GM12878 (cell line): ENCODE measurements around the gene CHD9. TPM values are rescaled to one million over a fixed set of nuclear protein-coding genes. Genes with fewer than 3 reads are reported as not detected.

ENCODE experiments used
- BRCA1 ChIP-seq: IDR thresholded peaks from 2 replicates; pipeline ENCODE4 v1.6.1; 2011; ENCODE audit warnings: low read depth, low read length, improper control_type of control experiment
- CBX3 ChIP-seq: fragments of 200-600 bp; sonication (generic); IDR thresholded peaks from 2 replicates; pipeline ENCODE4 v1.6.1; 2016; ENCODE audit warnings: low read depth, borderline replicate concordance
- CHD4 ChIP-seq: fragments of 200-600 bp; sonication (generic); IDR thresholded peaks from 2 replicates; pipeline ENCODE4 v1.6.1; 2016; ENCODE audit warnings: mild to moderate bottlenecking
- DPF2 ChIP-seq: fragments of 450-650 bp; IDR thresholded peaks from 2 replicates; pipeline ENCODE4 v1.6.1; 2017; ENCODE audit warnings: mild to moderate bottlenecking
- NFYB ChIP-seq: IDR thresholded peaks from 2 replicates; pipeline ENCODE4 v1.6.1; 2011; ENCODE audit warnings: low read depth, mild to moderate bottlenecking, low read length, improper control_type of control experiment, moderate library complexity; ENCODE audit not compliant: insufficient read depth
- PML ChIP-seq: IDR thresholded peaks from 2 replicates; pipeline ENCODE4 v1.6.1; 2012; ENCODE audit warnings: low read length, inconsistent platforms
- RAD21 ChIP-seq: IDR thresholded peaks from 2 replicates; pipeline ENCODE4 v1.6.1; 2011; ENCODE audit warnings: mild to moderate bottlenecking, low read depth, low read length, moderate library complexity; ENCODE audit not compliant: insufficient read depth
- RAD51 ChIP-seq: fragments of 450-650 bp; IDR thresholded peaks from 2 replicates; pipeline ENCODE4 v1.6.1; 2016; ENCODE audit warnings: moderate library complexity, mild to moderate bottlenecking, inconsistent platforms
- RCOR1 ChIP-seq: conservative IDR thresholded peaks from 2 replicates; pipeline ENCODE4 v1.6.1; 2012; ENCODE audit warnings: low read depth, low read length, improper control_type of control experiment
- SIX5 ChIP-seq: IDR thresholded peaks from 2 replicates; pipeline ENCODE4 v1.6.1; 2011; ENCODE audit warnings: mild to moderate bottlenecking, low read depth, low read length, moderate library complexity; ENCODE audit not compliant: severe bottlenecking
- SMC3 ChIP-seq: IDR thresholded peaks from 2 replicates; pipeline ENCODE4 v1.6.1; 2011; ENCODE audit warnings: low read length, improper control_type of control experiment, borderline replicate concordance
- polyA plus RNA-seq, 11 experiments: library from polyadenylated mRNA; depleted of rRNA in 4 of 11; unstranded in 6 of 11; stranded (reverse) in 5 of 11; fragments of >200 nt; fragmentation: Nextera tagmentation in 4 of 11; fragmentation: Illumina TruSeq in 1 of 11; extraction: Ambion mirVana in 4 of 11; extraction: Trizol in 1 of 11; gene quantifications; 1 replicate in 1 of 11; 2 replicates in 10 of 11; pipeline versions ENCODE4 v1.2.1 to v1.2.3, GENCODE V29; 2011 to 2016; ENCODE audit warnings: inconsistent platforms in 2 of 11, missing spikeins in 2 of 11, low read depth in 1 of 11
- total RNA-seq, 4 experiments: library from RNA; depleted of rRNA in 3 of 4; stranded (reverse); fragments of >200 nt in 3 of 4; fragmentation: Illumina TruSeq in 1 of 4; extraction: Trizol in 1 of 4; gene quantifications; 2 replicates each; pipeline versions ENCODE4 v1.2.1 to v1.2.3, GENCODE V29; 2013 to 2021
- TF ChIP-seq, protein P1 (sequence below): fragments of 450-650 bp; IDR thresholded peaks from 2 replicates; pipeline ENCODE4 v1.6.1; 2018; ENCODE audit warnings: mild to moderate bottlenecking, low read depth, moderate library complexity; ENCODE audit not compliant: partially characterized antibody
- TF ChIP-seq, protein P2 (sequence below), 3 experiments: IDR thresholded peaks in 2 of 3; conservative IDR thresholded peaks in 1 of 3; 2 replicates each; pipeline ENCODE4 v1.5.1; 2011; ENCODE audit warnings: low read depth in 3 of 3, low read length in 3 of 3, mild to moderate bottlenecking in 3 of 3, control low read depth in 2 of 3, moderate library complexity in 2 of 3, inconsistent platforms in 1 of 3, mixed read lengths in 1 of 3; ENCODE audit not compliant: control insufficient read depth in 2 of 3, insufficient read depth in 1 of 3; ENCODE audit errors: extremely low read depth in 1 of 3
- TF ChIP-seq, protein P3 (sequence below): fragments of 450-650 bp; formaldehyde crosslinking; IDR thresholded peaks from 2 replicates; pipeline ENCODE4 v1.5.0; 2022; ENCODE audit warnings: mild to moderate bottlenecking, missing genetic modification characterization

The CHD9 gene
- total and polyA plus RNA-seq, 10 of the 15 experiments (the other 5 are each of a cell fraction or from before 2014, with no cell fraction given): 29.2 to 95.7 (median 54.3) TPM

DNA sequence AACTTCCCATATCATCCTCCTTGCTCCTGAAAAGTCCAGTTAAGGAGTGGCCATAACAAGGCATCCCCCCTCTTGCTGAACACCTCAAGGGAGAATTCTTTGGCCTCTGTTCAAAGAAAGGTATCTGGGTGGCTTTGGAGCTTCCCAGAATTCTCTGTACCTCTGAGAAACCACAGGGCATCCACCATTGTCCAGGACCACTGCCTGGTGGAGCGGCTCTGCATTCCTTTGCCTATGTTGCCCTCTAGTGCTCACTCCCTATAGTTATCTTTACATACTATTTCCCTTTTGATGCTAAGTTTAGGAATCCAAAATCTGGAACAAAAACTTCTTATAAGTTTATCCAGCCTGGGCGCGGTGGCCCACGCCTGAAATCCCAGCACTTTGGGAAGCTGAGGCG is 32.4 kb upstream of the CHD9 start (continued):
- no peak for TF ChIP-seq RCOR1
- TF ChIP-seq NFYB: no peak
- TF ChIP-seq RAD51: no peak
- TF ChIP-seq SIX5: no peak
- no peak for TF ChIP-seq PML
- no peak for TF ChIP-seq CHD4
- TF ChIP-seq, protein P1, sequence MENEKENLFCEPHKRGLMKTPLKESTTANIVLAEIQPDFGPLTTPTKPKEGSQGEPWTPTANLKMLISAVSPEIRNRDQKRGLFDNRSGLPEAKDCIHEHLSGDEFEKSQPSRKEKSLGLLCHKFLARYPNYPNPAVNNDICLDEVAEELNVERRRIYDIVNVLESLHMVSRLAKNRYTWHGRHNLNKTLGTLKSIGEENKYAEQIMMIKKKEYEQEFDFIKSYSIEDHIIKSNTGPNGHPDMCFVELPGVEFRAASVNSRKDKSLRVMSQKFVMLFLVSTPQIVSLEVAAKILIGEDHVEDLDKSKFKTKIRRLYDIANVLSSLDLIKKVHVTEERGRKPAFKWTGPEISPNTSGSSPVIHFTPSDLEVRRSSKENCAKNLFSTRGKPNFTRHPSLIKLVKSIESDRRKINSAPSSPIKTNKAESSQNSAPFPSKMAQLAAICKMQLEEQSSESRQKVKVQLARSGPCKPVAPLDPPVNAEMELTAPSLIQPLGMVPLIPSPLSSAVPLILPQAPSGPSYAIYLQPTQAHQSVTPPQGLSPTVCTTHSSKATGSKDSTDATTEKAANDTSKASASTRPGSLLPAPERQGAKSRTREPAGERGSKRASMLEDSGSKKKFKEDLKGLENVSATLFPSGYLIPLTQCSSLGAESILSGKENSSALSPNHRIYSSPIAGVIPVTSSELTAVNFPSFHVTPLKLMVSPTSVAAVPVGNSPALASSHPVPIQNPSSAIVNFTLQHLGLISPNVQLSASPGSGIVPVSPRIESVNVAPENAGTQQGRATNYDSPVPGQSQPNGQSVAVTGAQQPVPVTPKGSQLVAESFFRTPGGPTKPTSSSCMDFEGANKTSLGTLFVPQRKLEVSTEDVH: no peak
- TF ChIP-seq SMC3: peak; percentile 51; the same call in 1 of the 2 replicates
- TF ChIP-seq, protein P2, sequence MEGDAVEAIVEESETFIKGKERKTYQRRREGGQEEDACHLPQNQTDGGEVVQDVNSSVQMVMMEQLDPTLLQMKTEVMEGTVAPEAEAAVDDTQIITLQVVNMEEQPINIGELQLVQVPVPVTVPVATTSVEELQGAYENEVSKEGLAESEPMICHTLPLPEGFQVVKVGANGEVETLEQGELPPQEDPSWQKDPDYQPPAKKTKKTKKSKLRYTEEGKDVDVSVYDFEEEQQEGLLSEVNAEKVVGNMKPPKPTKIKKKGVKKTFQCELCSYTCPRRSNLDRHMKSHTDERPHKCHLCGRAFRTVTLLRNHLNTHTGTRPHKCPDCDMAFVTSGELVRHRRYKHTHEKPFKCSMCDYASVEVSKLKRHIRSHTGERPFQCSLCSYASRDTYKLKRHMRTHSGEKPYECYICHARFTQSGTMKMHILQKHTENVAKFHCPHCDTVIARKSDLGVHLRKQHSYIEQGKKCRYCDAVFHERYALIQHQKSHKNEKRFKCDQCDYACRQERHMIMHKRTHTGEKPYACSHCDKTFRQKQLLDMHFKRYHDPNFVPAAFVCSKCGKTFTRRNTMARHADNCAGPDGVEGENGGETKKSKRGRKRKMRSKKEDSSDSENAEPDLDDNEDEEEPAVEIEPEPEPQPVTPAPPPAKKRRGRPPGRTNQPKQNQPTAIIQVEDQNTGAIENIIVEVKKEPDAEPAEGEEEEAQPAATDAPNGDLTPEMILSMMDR (IDR thresholded peaks at IDR 0.05 in 2 of 3, conservative IDR thresholded peaks at IDR 0.05 in 1 of 3; ENCODE audit: control insufficient read depth in 2 of 3, extremely low read depth in 1 of 3, insufficient read depth in 1 of 3, low read depth in 3 of 3, low read length in 3 of 3): peak; percentile 46 to 63 (median 46); a peak in 4 of 6 replicates
- TF ChIP-seq CBX3: no peak
- TF ChIP-seq RAD21: peak; percentile 78
- TF ChIP-seq, protein P3, sequence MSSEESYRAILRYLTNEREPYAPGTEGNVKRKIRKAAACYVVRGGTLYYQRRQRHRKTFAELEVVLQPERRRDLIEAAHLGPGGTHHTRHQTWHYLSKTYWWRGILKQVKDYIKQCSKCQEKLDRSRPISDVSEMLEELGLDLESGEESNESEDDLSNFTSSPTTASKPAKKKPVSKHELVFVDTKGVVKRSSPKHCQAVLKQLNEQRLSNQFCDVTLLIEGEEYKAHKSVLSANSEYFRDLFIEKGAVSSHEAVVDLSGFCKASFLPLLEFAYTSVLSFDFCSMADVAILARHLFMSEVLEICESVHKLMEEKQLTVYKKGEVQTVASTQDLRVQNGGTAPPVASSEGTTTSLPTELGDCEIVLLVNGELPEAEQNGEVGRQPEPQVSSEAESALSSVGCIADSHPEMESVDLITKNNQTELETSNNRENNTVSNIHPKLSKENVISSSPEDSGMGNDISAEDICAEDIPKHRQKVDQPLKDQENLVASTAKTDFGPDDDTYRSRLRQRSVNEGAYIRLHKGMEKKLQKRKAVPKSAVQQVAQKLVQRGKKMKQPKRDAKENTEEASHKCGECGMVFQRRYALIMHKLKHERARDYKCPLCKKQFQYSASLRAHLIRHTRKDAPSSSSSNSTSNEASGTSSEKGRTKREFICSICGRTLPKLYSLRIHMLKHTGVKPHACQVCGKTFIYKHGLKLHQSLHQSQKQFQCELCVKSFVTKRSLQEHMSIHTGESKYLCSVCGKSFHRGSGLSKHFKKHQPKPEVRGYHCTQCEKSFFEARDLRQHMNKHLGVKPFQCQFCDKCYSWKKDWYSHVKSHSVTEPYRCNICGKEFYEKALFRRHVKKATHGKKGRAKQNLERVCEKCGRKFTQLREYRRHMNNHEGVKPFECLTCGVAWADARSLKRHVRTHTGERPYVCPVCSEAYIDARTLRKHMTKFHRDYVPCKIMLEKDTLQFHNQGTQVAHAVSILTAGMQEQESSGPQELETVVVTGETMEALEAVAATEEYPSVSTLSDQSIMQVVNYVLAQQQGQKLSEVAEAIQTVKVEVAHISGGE (CRISPR knock-in tag): no peak
- no peak for TF ChIP-seq DPF2
- TF ChIP-seq BRCA1: no peak
